Liver (tissue), 3 donors: ENCODE results near the gene CYBB.

Experiments used
- ATF3 ChIP-seq: IDR thresholded peaks from 2 replicates; pipeline ENCODE4 v1.6.1; 2016; ENCODE audit warnings: antibody characterized with exemption
- EGR1 ChIP-seq, 2 donors: IDR thresholded peaks; 2 replicates each; pipeline ENCODE4 v1.6.1; 2016 to 2018; ENCODE audit warnings: antibody characterized with exemption in 2 of 2, low read depth in 2 of 2
- FOXA1 ChIP-seq: IDR thresholded peaks from 2 replicates; pipeline ENCODE4 v1.6.1; 2016; ENCODE audit warnings: antibody characterized with exemption
- GABPA ChIP-seq, 2 donors: IDR thresholded peaks in 1 of 2; conservative IDR thresholded peaks in 1 of 2; 2 replicates each; pipeline ENCODE4 v1.6.1; 2016; ENCODE audit warnings: antibody characterized with exemption in 2 of 2, mild to moderate bottlenecking in 1 of 2, moderate library complexity in 1 of 2
- HNF4G ChIP-seq: IDR thresholded peaks from 2 replicates; pipeline ENCODE4 v1.6.1; 2016; ENCODE audit warnings: antibody characterized with exemption
- JUND ChIP-seq, 2 donors: IDR thresholded peaks; 2 replicates each; pipeline ENCODE4 v1.6.1; 2016; ENCODE audit warnings: antibody characterized with exemption in 2 of 2
- RAD21 ChIP-seq, 2 donors: IDR thresholded peaks; 2 replicates each; pipeline ENCODE4 v1.6.1; 2016; ENCODE audit warnings: antibody characterized with exemption in 2 of 2, mild to moderate bottlenecking in 2 of 2
- REST ChIP-seq: IDR thresholded peaks from 2 replicates; pipeline ENCODE4 v1.6.1; 2016; ENCODE audit warnings: antibody characterized with exemption, mild to moderate bottlenecking
- SP1 ChIP-seq: IDR thresholded peaks from 2 replicates; pipeline ENCODE4 v1.6.1; 2018; ENCODE audit warnings: antibody characterized with exemption, mild to moderate bottlenecking
- TAF1 ChIP-seq: conservative IDR thresholded peaks from 2 replicates; pipeline ENCODE4 v1.6.1; 2016; ENCODE audit warnings: antibody characterized with exemption, mild to moderate bottlenecking
- YY1 ChIP-seq: IDR thresholded peaks from 2 replicates; pipeline ENCODE4 v1.6.1; 2016; ENCODE audit warnings: antibody characterized with exemption, mild to moderate bottlenecking
- ZBTB33 ChIP-seq: IDR thresholded peaks from 2 replicates; pipeline ENCODE4 v1.6.1; 2016; ENCODE audit warnings: antibody characterized with exemption
- TF ChIP-seq, protein P1 (sequence below): fragments of 150-350 bp; IDR thresholded peaks from 2 replicates; pipeline ENCODE4 v1.5.1; 2017; ENCODE audit warnings: improper control_type of control experiment, low read depth, low read length; ENCODE audit not compliant: missing input control
- TF ChIP-seq, protein P2 (sequence below): IDR thresholded peaks from 2 replicates; pipeline ENCODE4 v1.6.1; 2016; ENCODE audit warnings: antibody characterized with exemption
- donor health status: healthy.
- donor health status: healthy.

- TF ChIP-seq EGR1 (IDR thresholded peaks at IDR 0.05; ENCODE audit: low read depth in 2 of 2) (no peak), YY1 (no peak), GABPA (IDR thresholded peaks at IDR 0.05 in 1 of 2, conservative IDR thresholded peaks at IDR 0.05 in 1 of 2) (no peak), REST (no peak), TAF1 (no peak), ZBTB33 (no peak), RAD21 (IDR thresholded peaks at IDR 0.05) (no peak), ATF3 (no peak), FOXA1 (no peak), SP1 (no peak), JUND (IDR thresholded peaks at IDR 0.05) (no peak), HNF4G (no peak)
- TF ChIP-seq, protein P1, sequence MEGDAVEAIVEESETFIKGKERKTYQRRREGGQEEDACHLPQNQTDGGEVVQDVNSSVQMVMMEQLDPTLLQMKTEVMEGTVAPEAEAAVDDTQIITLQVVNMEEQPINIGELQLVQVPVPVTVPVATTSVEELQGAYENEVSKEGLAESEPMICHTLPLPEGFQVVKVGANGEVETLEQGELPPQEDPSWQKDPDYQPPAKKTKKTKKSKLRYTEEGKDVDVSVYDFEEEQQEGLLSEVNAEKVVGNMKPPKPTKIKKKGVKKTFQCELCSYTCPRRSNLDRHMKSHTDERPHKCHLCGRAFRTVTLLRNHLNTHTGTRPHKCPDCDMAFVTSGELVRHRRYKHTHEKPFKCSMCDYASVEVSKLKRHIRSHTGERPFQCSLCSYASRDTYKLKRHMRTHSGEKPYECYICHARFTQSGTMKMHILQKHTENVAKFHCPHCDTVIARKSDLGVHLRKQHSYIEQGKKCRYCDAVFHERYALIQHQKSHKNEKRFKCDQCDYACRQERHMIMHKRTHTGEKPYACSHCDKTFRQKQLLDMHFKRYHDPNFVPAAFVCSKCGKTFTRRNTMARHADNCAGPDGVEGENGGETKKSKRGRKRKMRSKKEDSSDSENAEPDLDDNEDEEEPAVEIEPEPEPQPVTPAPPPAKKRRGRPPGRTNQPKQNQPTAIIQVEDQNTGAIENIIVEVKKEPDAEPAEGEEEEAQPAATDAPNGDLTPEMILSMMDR: no peak
- TF ChIP-seq, protein P2, sequence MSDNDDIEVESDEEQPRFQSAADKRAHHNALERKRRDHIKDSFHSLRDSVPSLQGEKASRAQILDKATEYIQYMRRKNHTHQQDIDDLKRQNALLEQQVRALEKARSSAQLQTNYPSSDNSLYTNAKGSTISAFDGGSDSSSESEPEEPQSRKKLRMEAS: no peak
These were observed 34.0 kb upstream of the CYBB start for GRCh38 chrX:37745835-37746217.
